Mesenchymal stem cell (in vitro differentiated cells and primary cell): Measurements from ENCODE around the gene MAPK10.

Source experiments
- DNase-seq: peaks from one replicate; pipeline ENCODE4 v3.0.0-alpha.2; 2013
- H2AFZ ChIP-seq: one replicate; pipeline ENCODE4 v1.6.1; 2013; ENCODE audit warnings: low read depth, mild to moderate bottlenecking, control low read depth, inconsistent platforms, low read length, moderate library complexity
- H2AK5ac ChIP-seq: 2 replicates; pipeline ENCODE4 v1.6.1; 2013; ENCODE audit warnings: low read length, moderate library complexity, mild to moderate bottlenecking, inconsistent platforms; ENCODE audit not compliant: severe bottlenecking
- H2BK120ac ChIP-seq: one replicate; pipeline ENCODE4 v1.6.1; 2013; ENCODE audit warnings: low read depth, mild to moderate bottlenecking, inconsistent platforms, low read length, moderate library complexity
- H2BK12ac ChIP-seq, 2 experiments: one replicate each; pipeline ENCODE4 v1.6.1; 2013; ENCODE audit warnings: inconsistent platforms in 2 of 2, low read length in 2 of 2, mild to moderate bottlenecking in 2 of 2, moderate library complexity in 2 of 2, control low read depth in 1 of 2
- H2BK15ac ChIP-seq: one replicate; pipeline ENCODE4 v1.6.1; 2013; ENCODE audit warnings: mild to moderate bottlenecking, low read depth, inconsistent platforms; ENCODE audit not compliant: poor library complexity, severe bottlenecking
- H2BK5ac ChIP-seq: 2 replicates; pipeline ENCODE4 v1.6.1; 2013; ENCODE audit warnings: low read depth, mild to moderate bottlenecking, low read length, control low read depth, inconsistent platforms; ENCODE audit not compliant: poor library complexity, severe bottlenecking
- H3K14ac ChIP-seq, 2 experiments: one replicate each; pipeline ENCODE4 v1.6.1; 2013; ENCODE audit warnings: inconsistent platforms in 2 of 2, low read length in 2 of 2, control low read depth in 1 of 2, mild to moderate bottlenecking in 1 of 2, moderate library complexity in 1 of 2
- H3K18ac ChIP-seq, 2 experiments: one replicate each; pipeline ENCODE4 v1.6.1; 2013; ENCODE audit warnings: inconsistent platforms in 2 of 2, low read length in 2 of 2, control low read depth in 1 of 2, low read depth in 1 of 2, mild to moderate bottlenecking in 1 of 2
- H3K23ac ChIP-seq, 2 experiments: one replicate each; pipeline ENCODE4 v1.6.1; 2013; ENCODE audit warnings: inconsistent platforms in 2 of 2, low read length in 2 of 2, mild to moderate bottlenecking in 2 of 2, moderate library complexity in 2 of 2, control low read depth in 1 of 2
- H3K27ac ChIP-seq: 2 replicates; pipeline ENCODE4 v1.5.1; 2013; ENCODE audit warnings: mild to moderate bottlenecking, moderate library complexity, low read length, control low read depth, inconsistent platforms; ENCODE audit not compliant: poor library complexity, severe bottlenecking
- H3K27me3 ChIP-seq, 2 experiments: 2 replicates each; pipeline versions ENCODE4 v1.6.1 to v1.7.0; 2013; ENCODE audit warnings: low read length in 2 of 2, mild to moderate bottlenecking in 2 of 2, moderate library complexity in 2 of 2, control low read depth in 1 of 2, inconsistent platforms in 1 of 2; ENCODE audit not compliant: control insufficient read depth in 1 of 2, insufficient read depth in 1 of 2
- H3K36me3 ChIP-seq, 2 experiments: 2 replicates each; pipeline versions ENCODE4 v1.6.1 to v1.7.0; 2013; ENCODE audit warnings: low read length in 2 of 2, control low read depth in 1 of 2, inconsistent platforms in 1 of 2, low read depth in 1 of 2, mild to moderate bottlenecking in 1 of 2; ENCODE audit not compliant: insufficient read depth in 2 of 2, control insufficient read depth in 1 of 2
- H3K4ac ChIP-seq, 2 experiments: one replicate each; pipeline ENCODE4 v1.6.1; 2013; ENCODE audit warnings: inconsistent platforms in 2 of 2, low read length in 2 of 2, mild to moderate bottlenecking in 2 of 2, moderate library complexity in 2 of 2, control low read depth in 1 of 2, low read depth in 1 of 2
- H3K4me1 ChIP-seq: 2 replicates; pipeline ENCODE4 v1.6.1; 2013; ENCODE audit warnings: low read depth, low read length, control low read depth; ENCODE audit not compliant: control insufficient read depth, insufficient read depth
- H3K4me2 ChIP-seq: 2 replicates; pipeline ENCODE4 v1.6.1; 2013; ENCODE audit warnings: low read length, mild to moderate bottlenecking, inconsistent platforms; ENCODE audit not compliant: poor library complexity, severe bottlenecking
- H3K4me3 ChIP-seq, 2 experiments: 2 replicates each; pipeline versions ENCODE4 v1.5.1 to v1.7.0; 2013; ENCODE audit warnings: low read length in 2 of 2, mild to moderate bottlenecking in 2 of 2, control low read depth in 1 of 2, low read depth in 1 of 2; ENCODE audit not compliant: insufficient read depth in 1 of 2
- H3K79me1 ChIP-seq: replicated peaks from 2 replicates; pipeline ENCODE4 v1.6.1; 2013; ENCODE audit warnings: mild to moderate bottlenecking, control low read depth, low read length, inconsistent platforms; ENCODE audit not compliant: poor library complexity, severe bottlenecking
- H3K9ac ChIP-seq: 2 replicates; pipeline ENCODE4 v1.7.0; 2013; ENCODE audit warnings: mild to moderate bottlenecking, low read length, moderate library complexity
- H3K9me3 ChIP-seq: 2 replicates; pipeline ENCODE4 v1.7.0; 2013; ENCODE audit warnings: mild to moderate bottlenecking, low read length; ENCODE audit not compliant: control insufficient read depth
- H4K8ac ChIP-seq: one replicate; pipeline ENCODE4 v1.6.1; 2013; ENCODE audit warnings: inconsistent platforms, mild to moderate bottlenecking, low read length, moderate library complexity
- H4K91ac ChIP-seq: one replicate; pipeline ENCODE4 v1.6.1; 2013; ENCODE audit warnings: mild to moderate bottlenecking, low read length, inconsistent platforms
- WGBS: methylation state at CpG from one replicate; pipeline ENCODE4 v1.1.7; 2013; ENCODE audit warnings: mixed read lengths; 5-methylcytosine and 5-hydroxymethylcytosine counted together

The MAPK10 gene

DNA sequence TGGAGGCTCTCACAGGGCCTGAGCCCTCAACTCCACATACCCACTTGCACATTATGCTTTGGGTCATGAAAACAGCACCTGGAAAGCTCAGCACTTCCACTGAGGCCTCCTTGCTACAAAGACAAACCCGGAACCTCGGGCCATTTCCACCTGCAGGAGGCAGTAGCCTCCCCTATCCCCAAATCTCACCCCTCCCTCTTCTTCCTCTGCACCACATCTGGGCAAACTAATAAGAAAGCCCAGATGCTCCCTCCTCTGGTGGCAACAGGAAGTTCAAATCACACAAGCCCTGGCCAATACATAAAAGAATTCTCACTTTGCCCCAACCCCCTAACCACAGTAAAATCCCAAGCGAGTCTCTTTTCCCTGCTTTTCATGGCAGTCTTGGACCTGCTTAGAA lies 136.4 kb downstream of the MAPK10 start:
- Histone ChIP-seq H3K36me3 (no peaks in the 10 kb centered on the region), H4K8ac (no peak overlapping the region), H2BK5ac (no peak overlapping the region), H3K4ac (no peak overlapping the region), H2AK5ac (no peak overlapping the region), H2BK15ac (no peak overlapping the region), H2BK120ac (no peak overlapping the region), H3K9ac (no peak overlapping the region), H3K79me1 (no peaks in the 10 kb centered on the region), H3K18ac (no peak overlapping the region), H3K14ac (peak overlapping the region in 1 of 2 experiments; percentile 65), H2BK12ac (peak overlapping the region in 1 of 2 experiments; percentile 42), H3K4me1 (no peaks in the 10 kb centered on the region), H3K9me3 (no peaks in the 10 kb centered on the region), H3K4me3 (no peak overlapping the region), H4K91ac (no peak overlapping the region), H3K4me2 (no peak overlapping the region), H3K27me3 (no peaks in the 10 kb centered on the region), H3K23ac (no peak overlapping the region), H2AFZ (no peak overlapping the region), H3K27ac (no peak overlapping the region)
- WGBS: 52% methylated on average over 3 of the region's 3 CpGs
- peak; percentile 52 for DNase-seq

GRCh38 chr4:86221002-86221401 lies 138.9 kb downstream of the MAPK10 start:
- no peak overlapping the region for H2BK12ac ChIP-seq
- H2BK120ac ChIP-seq: no peak overlapping the region
- H3K79me1 ChIP-seq: no peaks in the 10 kb centered on the region
- H2BK15ac ChIP-seq: no peak overlapping the region
- H3K27me3 ChIP-seq: no peaks in the 10 kb centered on the region
- H3K9ac ChIP-seq: no peak overlapping the region
- no peaks in the 10 kb centered on the region for H3K36me3 ChIP-seq
- no peak overlapping the region for H3K4ac ChIP-seq
- DNase-seq: no peak
- H2BK5ac ChIP-seq: no peak overlapping the region
- H3K18ac ChIP-seq: no peak overlapping the region
- no peak overlapping the region for H3K4me3 ChIP-seq
- WGBS: 100% methylated on average over 3 of the region's 4 CpGs
- no peak overlapping the region for H2AK5ac ChIP-seq
- no peak overlapping the region for H2AFZ ChIP-seq
- no peak overlapping the region for H3K4me2 ChIP-seq
- H3K27ac ChIP-seq: no peak overlapping the region
- H3K4me1 ChIP-seq: no peaks in the 10 kb centered on the region
- no peak overlapping the region for H4K8ac ChIP-seq
- no peak overlapping the region for H3K23ac ChIP-seq
- no peak overlapping the region for H3K14ac ChIP-seq
- no peaks in the 10 kb centered on the region for H3K9me3 ChIP-seq
- H4K91ac ChIP-seq: no peak overlapping the region

DNA sequence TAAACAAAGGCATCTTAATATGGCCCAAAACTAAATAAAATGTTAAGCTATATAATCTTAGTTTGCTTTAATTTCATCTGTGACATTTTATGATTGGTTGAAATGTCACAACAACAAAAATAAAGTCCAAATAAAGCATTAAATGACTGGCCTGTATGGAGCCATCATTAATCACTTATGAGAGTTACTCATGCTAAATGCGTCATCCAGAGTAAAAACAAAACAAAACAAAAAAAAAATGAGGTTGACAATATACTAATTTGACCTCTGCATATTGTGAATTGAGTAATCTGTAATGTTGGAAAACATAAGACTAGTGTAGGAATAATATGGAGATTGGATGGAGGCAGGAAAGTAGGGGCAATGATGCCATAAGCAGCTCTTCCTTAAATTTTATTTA lies 139.7 kb downstream of the MAPK10 start:
- Histone ChIP-seq H3K14ac (no peak overlapping the region), H3K4me3 (no peak overlapping the region), H3K79me1 (no peaks in the 10 kb centered on the region), H4K8ac (no peak overlapping the region), H4K91ac (no peak overlapping the region), H2BK12ac (no peak overlapping the region), H2BK15ac (no peak overlapping the region), H3K4me1 (no peaks in the 10 kb centered on the region), H3K4ac (no peak overlapping the region), H2BK5ac (no peak overlapping the region), H3K23ac (no peak overlapping the region), H3K9me3 (peaks cover 1% of the 10 kb centered on the region), H3K27ac (no peak overlapping the region), H3K36me3 (no peaks in the 10 kb centered on the region), H2AK5ac (no peak overlapping the region), H2BK120ac (no peak overlapping the region), H3K9ac (peak overlapping the region; percentile 30), H2AFZ (no peak overlapping the region), H3K27me3 (no peaks in the 10 kb centered on the region), H3K4me2 (no peak overlapping the region), H3K18ac (no peak overlapping the region)
- no CpG with 5 or more reads among the region's 1 CpG for WGBS
- DNase-seq: peak; percentile 24

DNA sequence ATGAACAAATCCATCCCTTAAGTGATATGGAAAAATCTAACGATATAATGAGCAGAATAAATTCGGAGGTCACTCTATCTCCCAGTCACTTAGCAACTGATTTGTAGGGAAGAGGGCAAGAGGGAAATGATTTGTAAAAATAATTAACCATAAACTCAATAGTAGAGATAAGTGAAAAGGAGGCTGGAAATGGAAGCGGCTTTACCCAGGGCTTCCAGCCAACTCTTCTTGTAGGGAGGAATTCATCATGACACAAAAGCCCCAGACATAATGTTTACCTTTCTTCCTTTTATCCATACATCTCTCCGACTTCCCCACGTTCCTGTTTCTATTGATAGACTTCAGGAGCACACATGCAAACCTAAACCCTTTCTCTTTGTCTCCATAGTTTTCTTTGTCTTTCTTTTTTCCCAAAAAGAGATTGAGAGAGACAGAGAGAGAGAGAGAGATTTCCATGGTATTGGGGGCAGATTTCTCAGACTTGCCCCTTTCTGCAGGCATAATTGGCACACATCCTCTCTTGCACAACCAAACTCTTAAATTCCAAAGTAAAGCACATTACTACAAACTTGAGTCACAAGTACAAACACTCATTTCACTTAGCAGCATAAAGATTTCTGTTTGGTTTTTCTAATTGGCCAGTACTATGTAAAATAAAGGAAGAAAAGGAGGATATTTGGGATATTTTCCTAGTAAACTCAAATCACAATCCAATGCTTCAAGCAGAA lies 140.9 kb downstream of the MAPK10 start:
- Histone ChIP-seq H3K9ac (peak overlapping the region; percentile 30), H3K14ac (no peak overlapping the region), H2BK15ac (no peak overlapping the region), H4K8ac (no peak overlapping the region), H3K27me3 (no peaks in the 10 kb centered on the region), H4K91ac (no peak overlapping the region), H3K23ac (no peak overlapping the region), H2AFZ (no peak overlapping the region), H3K27ac (no peak overlapping the region), H3K4me1 (no peaks in the 10 kb centered on the region), H2BK120ac (no peak overlapping the region), H2BK12ac (no peak overlapping the region), H2AK5ac (no peak overlapping the region), H3K4me2 (no peak overlapping the region), H2BK5ac (no peak overlapping the region), H3K36me3 (no peaks in the 10 kb centered on the region), H3K79me1 (no peaks in the 10 kb centered on the region), H3K9me3 (peaks cover 13% of the 10 kb centered on the region), H3K18ac (no peak overlapping the region), H3K4me3 (no peak overlapping the region), H3K4ac (no peak overlapping the region)
- 64% methylated on average over 2 of the region's 5 CpGs for WGBS
- peak; percentile 73 for DNase-seq
